Choroid plexus epithelial cell (primary cell): Measurements from ENCODE around the gene PPP1R37.
A peak's percentile ranks its signal among the peaks of the same experiment; 100 is the strongest.

ENCODE experiments used
- DNase-seq: peaks from one replicate; pipeline ENCODE4 v3.0.0-alpha.2; 2010; ENCODE audit warnings: low read depth
- H3K4me3 ChIP-seq: 2 replicates; pipeline ENCODE4 v1.5.1; 2011; ENCODE audit warnings: low read depth, mild to moderate bottlenecking, control low read depth, low read length, moderate library complexity
- CTCF ChIP-seq: conservative IDR thresholded peaks from 2 replicates; pipeline ENCODE4 v1.5.1; 2011; ENCODE audit warnings: low read depth, mild to moderate bottlenecking, control low read depth, inconsistent platforms, low read length, moderate library complexity

PPP1R37 gene

GRCh38 chr19:45171211-45171623, 78.2 kb downstream of the PPP1R37 start:
- no peak overlapping the region for H3K4me3 ChIP-seq
- TF ChIP-seq CTCF: no peak
- no peak for DNase-seq

- no peak overlapping the region for H3K4me3 ChIP-seq
- TF ChIP-seq CTCF: no peak
- no peak for DNase-seq
These were observed 79.2 kb downstream of the PPP1R37 start for GRCh38 chr19:45172173-45172572.

GRCh38 chr19:45172611-45173208, 79.7 kb downstream of the PPP1R37 start:
- TF ChIP-seq CTCF: no peak
- no peak for DNase-seq
- H3K4me3 ChIP-seq: no peak overlapping the region

- no peak for TF ChIP-seq CTCF
- DNase-seq: no peak
- H3K4me3 ChIP-seq: no peak overlapping the region
These were observed 80.8 kb downstream of the PPP1R37 start for GRCh38 chr19:45173816-45174215.

- TF ChIP-seq CTCF: no peak
- DNase-seq: no peak
- H3K4me3 ChIP-seq: no peak overlapping the region
These were observed 82.8 kb downstream of the PPP1R37 start for GRCh38 chr19:45175515-45176345.

- peak within 1 kb of the TSS; percentile 99 for H3K4me3 ChIP-seq
- DNase-seq: peak; percentile 53
- no peak for TF ChIP-seq CTCF
These were observed 84.9 kb downstream of the PPP1R37 start, which contains the start of gene TRAPPC6A for GRCh38 chr19:45177817-45178261. TRAPPC6A (minus strand) TSS chr19:45178237; CDS start chr19:45178218, 19 bp downstream.
